ENCODE measurements around the gene RASGRF2. TPM values are rescaled to one million over a fixed set of nuclear protein-coding genes. Genes with fewer than 3 reads are reported as not detected.

RASGRF2 gene
- total RNA-seq, 1 donor from 2014 or later, result 8.2 TPM

DNA sequence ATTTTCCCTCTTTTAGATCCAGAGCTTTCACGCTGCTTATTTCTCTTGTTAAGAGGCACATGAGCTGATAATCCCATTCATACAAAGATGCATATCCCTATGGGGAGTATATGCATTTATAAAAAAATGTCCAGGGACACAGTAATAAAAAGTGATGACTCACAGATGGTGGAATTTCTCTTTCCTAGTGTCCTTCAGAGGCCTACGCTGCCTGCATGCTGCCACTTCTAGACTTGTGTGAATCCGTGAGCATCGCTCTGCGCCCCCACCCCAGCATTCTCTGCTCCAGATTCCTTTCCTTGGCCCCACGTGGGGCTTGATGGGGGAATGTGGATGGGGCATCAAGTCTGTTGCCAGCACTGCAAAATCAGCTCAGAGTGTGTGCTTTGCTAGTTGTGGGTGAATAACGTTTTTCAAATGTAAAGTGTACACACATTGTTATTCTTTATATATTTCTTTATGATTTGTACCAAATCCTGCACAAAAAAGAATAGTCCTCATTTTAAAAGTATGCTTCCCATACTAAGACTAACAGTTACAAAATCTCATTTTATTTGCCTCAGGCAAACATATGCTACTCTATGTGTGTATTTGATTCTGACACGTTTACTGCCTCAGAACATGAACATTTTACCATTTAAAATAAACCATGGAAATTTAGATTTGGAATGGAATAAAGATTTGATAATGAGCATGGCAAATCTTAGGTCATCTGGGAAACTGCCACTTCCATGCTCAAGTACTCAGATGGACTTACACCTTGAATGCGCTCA is 22.4 kb upstream of the RASGRF2 start:
- no peak for DNase-seq (ENCODE audit: low spot score)
- intact Hi-C loops (cut with DNase I), result no loop called here

DNA sequence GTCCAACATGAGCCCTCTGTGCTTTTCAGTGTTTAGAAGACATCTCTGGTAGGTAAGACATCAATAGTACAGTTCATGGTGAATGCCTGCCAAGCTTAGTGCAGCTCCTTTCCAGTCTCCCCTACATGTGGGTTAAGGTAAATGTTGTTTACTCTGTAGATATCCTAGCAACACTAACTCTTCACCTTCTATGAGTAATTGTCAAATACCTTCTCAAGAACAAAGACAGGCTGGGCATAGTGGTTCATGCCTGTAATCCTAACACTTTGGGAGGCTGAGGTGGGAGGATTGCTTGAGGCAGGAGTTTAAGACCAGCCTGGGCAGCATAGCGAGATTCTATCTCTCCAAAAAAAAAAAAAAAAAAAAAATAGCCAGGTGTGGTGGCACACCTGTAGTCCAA is 18.7 kb upstream of the RASGRF2 start:
- DNase-seq (ENCODE audit: low spot score), result no peak
- intact Hi-C loops (cut with DNase I), result no loop called here

DNA sequence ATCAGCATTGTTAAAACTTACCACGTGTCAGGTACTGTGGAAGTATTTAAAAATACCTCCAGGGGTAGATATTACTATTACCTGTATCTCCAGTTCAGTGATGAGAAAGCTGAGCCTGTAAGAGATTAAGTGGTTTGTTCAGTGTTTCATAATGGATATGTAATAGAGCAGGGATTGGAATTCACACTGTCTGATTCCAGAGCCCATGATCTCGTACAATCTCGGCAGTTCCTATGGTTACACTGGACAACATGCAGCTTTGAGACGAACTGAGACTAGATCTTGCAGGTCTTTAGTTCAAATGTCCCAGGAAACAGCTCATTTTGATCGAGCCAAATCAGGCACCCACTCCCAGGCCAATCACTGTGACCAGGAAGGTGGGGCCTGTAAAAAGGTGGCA is 8.8 kb upstream of the RASGRF2 start:
- intact Hi-C loops (cut with DNase I), result no loop called here
- no peak for DNase-seq (ENCODE audit: low spot score)

DNA sequence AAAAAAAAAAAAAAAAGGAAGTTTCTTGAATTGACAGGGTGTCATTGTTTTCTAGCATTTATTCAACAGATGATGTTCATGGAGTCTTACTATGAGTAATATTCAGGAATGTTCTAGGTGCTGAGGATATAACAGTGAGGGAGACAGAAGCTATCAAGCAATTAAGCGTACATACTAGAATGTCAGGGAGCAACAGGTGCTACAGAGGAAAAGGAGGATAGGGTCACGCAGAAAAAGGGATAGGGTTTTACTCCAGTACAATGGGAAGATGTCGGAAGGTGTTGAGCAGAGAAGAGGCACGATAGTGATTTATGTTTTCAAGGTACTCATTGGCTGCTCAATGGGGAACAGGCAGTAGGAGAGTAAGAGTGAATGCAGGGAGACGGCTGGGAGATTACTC is 6.6 kb upstream of the RASGRF2 start:
- intact Hi-C loops (cut with DNase I), result no loop called here
- no peak for DNase-seq (ENCODE audit: low spot score)

DNA sequence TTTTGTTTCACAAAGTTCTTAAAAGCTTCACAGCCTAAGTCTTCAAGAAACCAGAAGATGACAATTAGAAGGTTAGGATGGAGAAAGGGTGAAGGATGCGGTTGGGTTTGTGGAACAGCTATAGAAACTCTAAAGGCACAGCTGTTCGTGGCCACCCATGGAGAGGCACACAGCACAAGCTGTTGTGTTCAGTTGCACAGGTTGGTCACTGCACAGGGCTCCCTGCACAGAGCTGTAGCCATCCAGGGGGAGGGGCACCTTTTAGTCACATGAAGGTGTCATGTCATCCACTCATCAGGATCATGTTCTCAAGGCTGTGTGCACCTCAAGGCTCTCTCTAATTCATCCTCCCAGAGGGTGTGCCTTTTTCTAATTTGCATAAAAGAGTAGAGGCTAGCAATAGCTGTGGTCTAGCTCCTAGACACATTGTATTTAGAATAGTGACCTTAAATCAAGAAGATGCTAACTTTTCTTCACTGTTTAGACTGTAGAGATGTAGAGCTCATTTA is 5.0 kb upstream of the RASGRF2 start:
- intact Hi-C loops (cut with DNase I), result no loop called here
- DNase-seq (ENCODE audit: low spot score), result no peak

DNA sequence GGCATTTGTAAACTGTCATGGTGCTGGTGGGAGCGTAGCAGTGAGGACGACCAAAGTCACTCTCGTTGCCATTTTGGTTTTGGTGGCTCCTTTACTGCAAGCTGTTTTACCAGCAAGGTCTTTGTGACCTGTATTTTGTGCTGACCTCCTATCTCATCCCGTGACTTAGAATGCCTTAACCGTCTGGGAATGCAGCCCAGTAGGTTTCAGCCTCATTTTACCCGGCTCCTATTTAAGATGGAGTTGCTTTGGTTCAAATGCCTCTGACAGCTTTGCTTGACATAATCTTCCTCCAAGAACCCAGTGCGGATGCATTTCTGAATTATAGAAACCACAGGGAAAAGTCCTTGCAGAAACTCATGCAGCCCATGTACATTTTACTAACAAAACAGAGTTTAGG is 3.9 kb upstream of the RASGRF2 start:
- no peak for DNase-seq (ENCODE audit: low spot score)
- intact Hi-C loops (cut with DNase I), result no loop called here

DNA sequence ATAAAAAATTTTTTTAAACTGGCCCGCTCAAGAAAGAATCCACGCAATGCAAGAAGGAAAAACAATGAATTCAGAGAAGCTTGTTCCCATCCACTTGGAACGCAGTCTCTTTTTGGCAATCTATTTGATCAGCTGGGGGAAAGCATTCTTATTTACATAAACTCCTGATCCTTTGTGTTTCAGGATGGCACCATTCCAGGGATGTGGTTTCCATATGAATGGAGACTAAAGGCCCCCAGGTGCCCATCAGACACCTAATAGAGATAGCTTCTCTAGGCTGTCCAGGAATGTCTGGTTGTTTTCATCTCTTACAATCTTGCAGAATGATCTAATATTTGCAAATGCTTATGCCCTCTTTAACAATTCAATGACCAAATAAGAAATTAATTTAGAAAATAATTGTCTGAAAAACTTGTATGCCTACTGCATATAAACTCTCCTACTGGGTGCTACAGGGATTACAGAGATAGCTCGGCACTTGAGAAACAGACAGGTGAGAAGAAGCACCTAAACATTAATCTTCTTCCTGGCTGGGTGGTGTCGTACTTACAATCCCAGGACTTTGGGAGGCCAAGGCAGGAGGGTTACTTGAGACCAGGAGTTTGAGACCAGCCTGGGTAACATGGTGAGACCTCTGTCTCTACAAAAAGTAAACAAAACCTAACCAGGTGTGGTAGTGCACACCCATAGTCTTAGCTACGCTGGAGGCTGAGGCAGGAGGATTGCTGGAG is 3.0 kb upstream of the RASGRF2 start:
- no peak for DNase-seq (ENCODE audit: low spot score)
- intact Hi-C loops (cut with DNase I), result no loop called here

DNA sequence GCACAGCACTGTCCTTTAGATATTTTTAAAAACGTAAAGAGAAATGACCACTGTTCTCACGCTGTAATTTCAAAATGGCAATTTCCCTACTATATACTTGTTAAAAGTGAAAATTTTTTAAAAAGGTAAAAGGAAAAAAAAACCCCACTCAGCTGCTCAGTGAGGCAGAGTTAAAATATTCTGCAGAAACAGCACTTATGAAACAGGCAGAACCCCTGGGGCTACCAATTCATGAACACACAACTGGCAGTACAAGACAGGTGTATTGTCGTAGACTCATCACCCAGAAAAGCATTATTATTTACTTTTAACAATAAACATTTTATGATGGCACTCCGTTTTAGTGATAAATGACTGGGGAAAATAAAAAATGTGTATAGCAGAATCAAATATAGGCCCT is 1.5 kb upstream of the RASGRF2 start:
- intact Hi-C loops (cut with DNase I), result no loop called here
- no peak for DNase-seq (ENCODE audit: low spot score)

DNA sequence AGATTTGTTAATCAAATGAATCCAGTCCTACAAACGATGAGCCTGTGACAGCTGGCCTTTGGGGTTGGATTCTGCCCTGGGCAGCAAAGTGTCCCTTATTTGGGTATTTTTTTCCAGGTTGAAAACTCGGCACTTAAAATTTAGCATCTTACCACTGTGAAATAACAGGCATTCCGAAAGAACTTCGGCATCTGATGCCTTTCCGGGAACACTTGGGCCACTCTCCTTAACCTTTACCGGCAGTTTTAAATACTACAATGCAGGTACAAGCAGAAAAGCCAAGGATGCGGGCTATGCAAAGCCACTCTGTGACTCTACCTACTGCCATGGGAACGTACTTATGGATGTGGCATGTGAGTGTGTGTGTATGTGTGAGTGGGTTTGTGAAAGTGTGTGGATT is 1.0 kb upstream of the RASGRF2 start:
- no peak for DNase-seq (ENCODE audit: low spot score)
- intact Hi-C loops (cut with DNase I), result no loop called here

DNA sequence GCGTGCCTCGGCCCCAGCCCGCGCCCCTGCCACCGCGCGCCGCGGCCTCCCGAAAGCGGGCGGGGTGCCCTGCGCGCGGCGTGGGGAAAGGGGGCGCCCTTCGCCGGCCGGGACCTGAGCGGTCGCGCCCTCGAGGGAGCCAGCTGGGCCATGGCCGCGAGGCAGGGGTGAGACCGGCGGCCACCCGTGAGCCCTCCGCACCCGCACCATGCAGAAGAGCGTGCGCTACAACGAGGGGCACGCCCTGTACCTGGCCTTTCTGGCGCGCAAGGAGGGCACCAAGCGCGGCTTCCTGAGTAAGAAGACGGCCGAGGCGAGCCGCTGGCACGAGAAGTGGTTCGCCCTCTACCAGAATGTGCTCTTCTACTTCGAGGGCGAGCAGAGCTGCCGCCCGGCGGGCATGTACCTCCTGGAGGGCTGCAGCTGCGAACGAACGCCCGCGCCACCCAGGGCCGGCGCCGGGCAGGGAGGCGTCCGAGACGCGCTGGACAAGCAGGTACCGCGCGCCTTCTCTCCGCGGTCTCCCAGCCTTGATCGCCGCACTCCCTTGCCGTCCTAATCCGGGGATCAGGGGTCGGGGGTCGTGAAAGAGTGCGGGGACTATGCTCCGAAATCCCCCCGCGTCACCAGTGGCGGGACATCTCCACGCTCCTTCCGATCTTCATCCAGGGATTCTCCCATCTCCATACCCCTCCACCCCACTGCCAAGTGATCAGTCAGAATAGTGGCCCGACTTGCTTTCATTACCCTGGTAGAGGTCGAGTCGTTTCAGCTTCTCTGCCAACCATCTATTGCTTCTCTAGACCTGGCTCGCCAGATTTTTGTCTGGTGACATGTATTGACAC is 590 bp downstream of the RASGRF2 start:
- no peak for DNase-seq (ENCODE audit: low spot score)
- intact Hi-C loops (cut with DNase I), result loop anchor here (5.0 kb wide), 1 partner anchor 107 kb away; no protein-coding TSS in a partner anchor

DNA sequence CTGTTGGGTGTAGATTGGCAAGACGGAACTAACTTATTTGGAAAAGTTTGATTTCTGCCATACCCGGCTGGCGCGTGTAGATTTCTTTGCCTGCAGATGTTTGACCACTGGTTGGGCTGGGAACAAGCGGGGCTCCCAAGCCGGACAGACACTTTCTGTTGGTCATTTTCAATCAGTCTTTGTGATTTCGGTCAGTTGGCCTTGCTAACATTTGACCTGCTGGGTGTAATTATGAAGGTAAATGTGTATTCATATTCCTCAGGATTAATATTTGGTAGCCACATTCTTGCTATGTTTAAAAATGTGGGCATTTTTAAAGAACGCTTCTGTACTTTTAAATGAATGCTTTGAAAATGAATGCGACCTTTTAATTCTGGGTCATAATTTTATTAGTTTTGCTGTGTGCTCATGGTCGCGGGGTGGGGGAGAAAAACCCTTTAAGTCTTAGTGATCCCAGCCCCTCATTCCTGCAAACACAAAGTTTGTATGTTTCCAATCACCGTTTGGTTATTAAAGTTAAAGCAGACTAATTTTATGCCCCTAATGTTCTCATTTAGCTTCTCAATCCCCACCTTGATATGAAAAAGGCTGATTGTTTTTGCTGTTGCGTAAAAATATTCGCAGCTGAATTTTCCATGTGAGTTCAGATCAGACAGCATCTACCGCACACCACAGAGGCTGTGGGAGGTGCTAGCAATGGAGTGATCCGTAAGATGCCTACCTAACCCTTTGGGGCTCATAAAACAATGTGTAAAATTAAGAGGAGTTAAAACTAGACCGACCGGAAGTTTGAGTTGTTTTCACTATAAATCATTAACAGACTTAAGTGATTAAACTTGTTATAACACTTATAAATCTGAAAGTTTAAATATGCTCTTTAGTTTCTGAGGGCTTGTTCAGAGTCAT is 1.5 kb downstream of the RASGRF2 start:
- DNase-seq (ENCODE audit: low spot score), result no peak
- intact Hi-C loops (cut with DNase I), result loop anchor here (5.0 kb wide), 1 partner anchor 106 kb away; no protein-coding TSS in a partner anchor

DNA sequence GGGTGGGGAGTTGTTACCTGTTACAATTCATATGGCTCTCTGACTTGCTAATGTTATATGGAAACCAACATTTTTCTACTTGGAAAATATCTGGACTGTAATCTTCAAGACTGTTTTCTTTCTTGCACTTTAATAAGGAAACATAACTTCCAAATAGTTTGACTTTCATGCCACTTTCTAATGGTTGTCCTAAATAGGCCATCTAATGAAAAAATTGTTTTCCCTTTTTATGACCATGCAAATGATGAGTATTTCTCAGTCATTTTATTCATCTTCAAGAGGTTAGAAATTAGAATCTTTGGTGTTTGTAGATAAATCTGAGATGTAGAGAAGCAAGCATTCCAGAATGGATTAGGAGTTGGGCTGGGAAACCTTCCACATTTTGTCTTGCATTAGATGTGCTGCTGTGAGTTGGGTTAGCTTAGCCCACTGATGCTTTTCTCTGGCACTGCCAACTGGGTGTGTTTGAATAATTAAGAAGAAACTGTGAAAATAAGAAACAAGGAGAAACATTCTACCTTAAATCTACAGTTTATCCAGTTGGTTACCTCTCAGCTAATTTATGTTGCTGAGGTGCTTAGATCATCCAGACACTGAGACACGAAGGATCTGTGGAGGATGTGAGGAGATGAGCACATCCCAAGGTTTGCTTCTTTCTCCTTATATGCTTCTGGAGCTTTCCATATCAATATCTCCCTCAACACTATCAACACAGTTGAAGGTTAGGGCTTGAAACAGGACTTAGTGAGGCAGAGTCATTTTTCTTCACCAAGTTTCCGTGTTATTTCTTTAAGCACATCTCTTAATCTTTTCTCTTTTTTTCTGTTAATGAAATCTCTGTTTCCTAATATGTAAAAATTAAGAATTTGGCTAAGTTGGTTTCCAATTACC is 2.7 kb downstream of the RASGRF2 start:
- intact Hi-C loops (cut with DNase I), result loop anchor here (5.0 kb wide), 1 partner anchor 104 kb away; no protein-coding TSS in a partner anchor

DNA sequence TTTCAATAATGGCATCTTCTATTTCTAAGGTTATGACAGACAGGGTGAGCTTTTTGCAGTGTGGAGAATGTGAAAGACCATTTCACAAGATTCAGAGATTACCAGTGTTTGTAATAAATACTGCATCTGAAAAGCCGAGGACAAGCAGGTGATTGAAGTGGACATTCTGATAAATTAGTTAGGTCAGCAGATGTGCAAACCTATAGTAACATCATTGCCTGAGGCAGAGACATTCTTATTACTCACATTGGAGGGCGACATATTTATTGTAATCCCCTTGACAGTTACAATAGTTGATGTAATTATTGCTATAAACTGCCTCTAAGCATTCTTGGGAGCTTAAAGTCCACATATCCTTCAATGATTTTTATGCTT is 3.3 kb downstream of the RASGRF2 start:
- no peak for DNase-seq (ENCODE audit: low spot score)
- intact Hi-C loops (cut with DNase I), result loop anchor here (5.0 kb wide), 1 partner anchor 104 kb away; no protein-coding TSS in a partner anchor

More for the DNA sequence above, 2.7 kb downstream of the RASGRF2 start:
- no peak for DNase-seq (ENCODE audit: low spot score)

DNA sequence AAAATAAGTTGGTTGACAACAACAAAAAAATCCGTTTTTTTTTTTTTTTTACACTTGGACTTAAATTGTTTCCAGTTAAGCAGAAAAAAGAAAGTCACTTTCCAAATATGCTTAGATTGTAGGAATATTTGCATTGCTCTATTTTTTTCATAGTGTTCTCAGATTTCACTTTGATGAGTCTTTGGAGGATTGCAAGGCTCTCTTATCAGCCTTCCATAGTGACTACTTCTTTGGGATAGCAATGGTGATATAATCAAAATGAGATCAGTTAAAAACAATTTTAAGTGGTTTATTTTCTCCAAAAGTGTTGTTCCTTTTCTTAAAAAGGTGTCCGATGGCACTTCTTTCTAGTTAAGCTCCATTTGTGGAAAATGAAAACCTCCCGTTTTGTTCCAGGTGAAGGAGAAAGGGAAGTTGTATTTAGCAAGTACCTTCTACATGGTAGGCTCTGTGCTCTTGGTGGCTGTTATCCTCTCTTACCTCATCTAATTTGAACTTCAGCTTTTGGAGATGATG is 3.9 kb downstream of the RASGRF2 start:
- no peak for DNase-seq (ENCODE audit: low spot score)
- intact Hi-C loops (cut with DNase I), result loop anchor here (5.0 kb wide), 1 partner anchor 103 kb away; no protein-coding TSS in a partner anchor

DNA sequence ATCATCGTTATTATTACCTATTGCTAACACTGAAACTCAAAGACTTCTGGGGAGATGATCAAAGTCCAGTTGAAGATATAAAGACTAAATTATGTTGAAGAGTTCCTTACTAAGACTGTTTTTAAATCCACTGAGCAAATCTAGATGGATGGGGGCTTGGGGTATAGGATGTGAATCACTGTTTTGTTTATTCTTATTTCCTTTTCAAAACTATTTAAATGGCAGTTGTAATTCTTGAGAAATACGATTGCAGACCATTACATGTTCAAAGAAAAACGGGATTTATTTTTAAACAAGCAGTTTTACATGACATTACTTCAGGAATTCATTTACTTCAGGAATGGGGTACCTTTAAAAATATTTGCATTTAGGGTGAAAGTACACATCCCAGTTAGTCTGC is 4.3 kb downstream of the RASGRF2 start:
- intact Hi-C loops (cut with DNase I), result loop anchor here (5.0 kb wide), 1 partner anchor 103 kb away; no protein-coding TSS in a partner anchor
- no peak for DNase-seq (ENCODE audit: low spot score)

DNA sequence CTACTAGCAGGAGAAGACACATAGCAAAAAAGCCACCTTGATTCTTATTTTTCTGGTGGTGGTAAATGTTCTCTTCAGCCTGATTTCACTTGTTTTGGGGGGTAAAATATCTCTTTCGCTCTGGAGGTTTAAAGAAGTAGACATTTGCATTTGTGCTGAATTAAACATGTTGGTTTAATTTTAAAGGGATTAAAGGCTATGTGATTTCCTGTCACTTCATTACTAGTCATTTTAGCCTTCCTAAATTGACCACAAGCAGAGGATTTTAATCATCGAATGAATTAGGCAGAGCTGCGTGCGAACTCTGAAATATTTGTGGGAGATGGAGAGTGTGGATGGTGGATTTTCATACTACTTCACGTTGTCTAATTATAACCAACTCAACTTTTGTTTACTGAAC is 4.8 kb downstream of the RASGRF2 start:
- intact Hi-C loops (cut with DNase I), result loop anchor here (5.0 kb wide), 1 partner anchor 102 kb away; no protein-coding TSS in a partner anchor
- no peak for DNase-seq (ENCODE audit: low spot score)

DNA sequence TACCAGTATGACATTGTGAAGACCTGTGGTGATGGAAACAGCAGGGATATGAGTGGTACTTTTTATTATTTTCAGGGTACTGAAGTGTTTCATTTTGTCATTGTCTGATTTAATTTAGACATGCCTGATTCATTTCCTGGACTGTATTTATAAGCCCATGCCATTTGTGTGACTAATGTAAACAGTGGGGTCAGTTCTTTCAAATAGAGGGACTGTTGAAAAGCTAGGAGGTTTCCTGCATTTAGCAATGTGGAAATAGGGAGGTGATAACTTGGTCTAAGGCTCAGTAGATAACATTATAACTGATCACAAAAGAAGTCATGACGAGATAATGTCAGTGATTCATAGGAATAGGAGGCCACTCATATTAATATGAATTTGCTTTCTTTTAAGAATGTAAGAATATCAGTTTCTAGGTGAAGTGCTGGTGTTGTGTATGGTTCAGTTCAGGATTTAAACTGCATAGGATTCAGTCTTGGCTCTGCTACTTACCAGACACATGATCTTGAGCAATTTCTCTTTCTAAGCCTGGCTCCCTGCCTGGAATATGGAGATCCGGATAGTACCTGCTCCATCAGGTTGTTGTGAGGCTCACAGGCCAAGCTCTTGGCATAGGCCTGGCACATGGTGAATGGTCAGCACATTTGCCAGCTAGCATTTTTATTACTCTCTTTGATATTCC is 7.5 kb downstream of the RASGRF2 start:
- intact Hi-C loops (cut with DNase I), result no loop called here
- DNase-seq (ENCODE audit: low spot score), result no peak
